Measurements from ENCODE around the gene LAMB3. TPM values are rescaled to one million over a fixed set of nuclear protein-coding genes. Genes with fewer than 3 reads are reported as not detected.

Gene LAMB3
- total RNA-seq, 1 donor from 2014 or later = not detected

DNA sequence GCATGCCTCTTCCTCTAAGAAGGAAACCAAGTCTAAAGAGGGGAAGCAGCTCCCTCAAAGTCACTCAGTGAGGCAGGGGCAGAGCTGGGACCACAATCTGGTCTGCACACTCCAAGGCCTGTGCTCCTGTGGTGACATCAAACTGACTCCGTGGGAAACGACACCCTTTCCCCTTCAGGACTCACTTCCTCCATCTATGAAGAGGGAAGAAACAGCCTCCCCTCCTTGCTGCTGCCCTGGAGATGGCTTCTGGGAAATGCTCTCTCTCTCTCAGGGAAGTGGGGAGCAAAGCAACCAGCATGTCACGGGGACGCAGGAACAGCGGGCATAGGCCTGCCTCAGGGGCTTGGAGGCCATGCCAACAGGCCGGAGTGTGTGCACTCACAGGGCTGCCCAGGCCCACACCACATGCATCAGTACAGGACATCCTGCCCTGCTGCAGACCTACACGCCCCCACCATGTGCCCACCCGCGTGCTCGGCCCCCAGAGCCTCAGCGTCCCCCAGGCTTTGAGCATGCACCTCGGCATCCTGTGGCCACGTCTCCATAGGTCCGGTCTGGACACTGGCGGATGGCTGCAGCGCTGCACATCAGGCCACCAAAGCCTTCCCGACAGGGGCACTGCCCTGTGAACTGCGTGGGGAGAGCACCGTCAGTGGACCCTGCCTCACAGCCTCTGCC is 25.7 kb downstream of the LAMB3 start:
- no peak for DNase-seq (ENCODE audit: low read depth, low spot score)
- Mint-ChIP-seq H3K27me3 (ENCODE audit: low read depth) (peaks cover 19% of the 10 kb centered on the region), H3K9me3 (no peaks in the 10 kb centered on the region), H3K4me3 (no peak overlapping the region), H3K36me3 (ENCODE audit: low read depth) (no peaks in the 10 kb centered on the region), H3K27ac (ENCODE audit: unreplicated experiment) (no peak overlapping the region), H3K4me1 (peaks cover 15% of the 10 kb centered on the region)
- TF ChIP-seq, protein P1, sequence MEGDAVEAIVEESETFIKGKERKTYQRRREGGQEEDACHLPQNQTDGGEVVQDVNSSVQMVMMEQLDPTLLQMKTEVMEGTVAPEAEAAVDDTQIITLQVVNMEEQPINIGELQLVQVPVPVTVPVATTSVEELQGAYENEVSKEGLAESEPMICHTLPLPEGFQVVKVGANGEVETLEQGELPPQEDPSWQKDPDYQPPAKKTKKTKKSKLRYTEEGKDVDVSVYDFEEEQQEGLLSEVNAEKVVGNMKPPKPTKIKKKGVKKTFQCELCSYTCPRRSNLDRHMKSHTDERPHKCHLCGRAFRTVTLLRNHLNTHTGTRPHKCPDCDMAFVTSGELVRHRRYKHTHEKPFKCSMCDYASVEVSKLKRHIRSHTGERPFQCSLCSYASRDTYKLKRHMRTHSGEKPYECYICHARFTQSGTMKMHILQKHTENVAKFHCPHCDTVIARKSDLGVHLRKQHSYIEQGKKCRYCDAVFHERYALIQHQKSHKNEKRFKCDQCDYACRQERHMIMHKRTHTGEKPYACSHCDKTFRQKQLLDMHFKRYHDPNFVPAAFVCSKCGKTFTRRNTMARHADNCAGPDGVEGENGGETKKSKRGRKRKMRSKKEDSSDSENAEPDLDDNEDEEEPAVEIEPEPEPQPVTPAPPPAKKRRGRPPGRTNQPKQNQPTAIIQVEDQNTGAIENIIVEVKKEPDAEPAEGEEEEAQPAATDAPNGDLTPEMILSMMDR (conservative IDR thresholded peaks at IDR 0.05) = no peak

GRCh38 chr1:209625791-209626285 is 26.4 kb downstream of the LAMB3 start:
- no peaks in the 10 kb centered on the region for H3K36me3 Mint-ChIP-seq (ENCODE audit: low read depth)
- H3K4me1 Mint-ChIP-seq = peaks cover 15% of the 10 kb centered on the region
- no peaks in the 10 kb centered on the region for H3K9me3 Mint-ChIP-seq
- TF ChIP-seq, protein P1 (conservative IDR thresholded peaks at IDR 0.05) = no peak
- peaks cover 17% of the 10 kb centered on the region for H3K27me3 Mint-ChIP-seq (ENCODE audit: low read depth)
- DNase-seq (ENCODE audit: low read depth, low spot score) = no peak
- H3K4me3 Mint-ChIP-seq = no peak overlapping the region
- H3K27ac Mint-ChIP-seq (ENCODE audit: unreplicated experiment) = no peak overlapping the region

DNA sequence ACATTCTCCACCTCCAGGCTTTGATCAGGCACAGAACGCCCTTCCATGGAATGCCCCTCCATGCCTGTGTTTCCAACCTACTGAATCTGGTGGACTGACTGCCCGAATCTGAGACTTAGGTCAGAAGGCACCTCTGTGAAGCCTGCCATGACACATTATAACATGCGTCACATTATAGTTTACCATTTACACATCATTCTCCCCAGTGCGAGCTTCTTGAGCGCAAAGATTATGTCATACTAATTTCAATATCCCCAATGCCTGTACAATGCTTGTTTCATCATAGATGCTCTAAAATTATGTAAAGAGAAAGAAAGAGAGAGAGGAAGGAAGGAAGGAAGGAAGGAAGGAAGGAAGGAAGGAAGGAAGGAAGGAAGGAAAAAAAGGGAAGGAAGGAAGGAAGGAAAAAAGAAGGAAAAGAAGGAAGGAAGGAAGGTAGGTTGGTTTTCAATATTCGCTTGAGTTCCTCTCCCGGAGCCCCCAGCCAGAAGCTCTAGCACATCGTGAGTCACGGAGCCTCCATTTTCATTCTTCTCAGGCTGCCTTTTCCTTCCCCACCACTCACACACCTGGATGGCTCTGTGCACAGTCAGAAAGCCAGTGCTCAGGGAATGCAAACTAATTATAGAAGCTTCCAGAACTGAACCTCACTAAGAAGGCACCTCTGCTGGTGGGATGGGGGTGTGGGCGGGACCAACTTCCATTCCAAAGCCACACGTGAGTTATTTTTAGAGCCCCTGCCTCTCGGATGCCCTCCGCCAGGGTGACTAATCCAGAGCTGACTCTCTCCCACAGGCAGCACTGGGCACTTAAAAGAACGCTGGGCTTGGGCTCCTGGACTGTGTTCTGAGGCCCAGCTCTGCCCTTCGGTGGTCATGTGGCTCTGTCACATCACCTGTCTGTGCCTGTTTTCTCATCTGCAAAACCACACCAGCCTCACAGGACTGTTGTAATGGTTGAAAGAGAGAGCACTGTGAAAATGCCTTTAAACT is 27.4 kb downstream of the LAMB3 start:
- no peaks in the 10 kb centered on the region for H3K9me3 Mint-ChIP-seq
- H3K36me3 Mint-ChIP-seq (ENCODE audit: low read depth) = no peaks in the 10 kb centered on the region
- peaks cover 17% of the 10 kb centered on the region for H3K27me3 Mint-ChIP-seq (ENCODE audit: low read depth)
- H3K4me3 Mint-ChIP-seq = no peak overlapping the region
- peaks cover 15% of the 10 kb centered on the region for H3K4me1 Mint-ChIP-seq
- H3K27ac Mint-ChIP-seq (ENCODE audit: unreplicated experiment) = peak overlapping the region; percentile 10
- no peak for DNase-seq (ENCODE audit: low read depth, low spot score)
- TF ChIP-seq, protein P1 (conservative IDR thresholded peaks at IDR 0.05) = no peak

DNA sequence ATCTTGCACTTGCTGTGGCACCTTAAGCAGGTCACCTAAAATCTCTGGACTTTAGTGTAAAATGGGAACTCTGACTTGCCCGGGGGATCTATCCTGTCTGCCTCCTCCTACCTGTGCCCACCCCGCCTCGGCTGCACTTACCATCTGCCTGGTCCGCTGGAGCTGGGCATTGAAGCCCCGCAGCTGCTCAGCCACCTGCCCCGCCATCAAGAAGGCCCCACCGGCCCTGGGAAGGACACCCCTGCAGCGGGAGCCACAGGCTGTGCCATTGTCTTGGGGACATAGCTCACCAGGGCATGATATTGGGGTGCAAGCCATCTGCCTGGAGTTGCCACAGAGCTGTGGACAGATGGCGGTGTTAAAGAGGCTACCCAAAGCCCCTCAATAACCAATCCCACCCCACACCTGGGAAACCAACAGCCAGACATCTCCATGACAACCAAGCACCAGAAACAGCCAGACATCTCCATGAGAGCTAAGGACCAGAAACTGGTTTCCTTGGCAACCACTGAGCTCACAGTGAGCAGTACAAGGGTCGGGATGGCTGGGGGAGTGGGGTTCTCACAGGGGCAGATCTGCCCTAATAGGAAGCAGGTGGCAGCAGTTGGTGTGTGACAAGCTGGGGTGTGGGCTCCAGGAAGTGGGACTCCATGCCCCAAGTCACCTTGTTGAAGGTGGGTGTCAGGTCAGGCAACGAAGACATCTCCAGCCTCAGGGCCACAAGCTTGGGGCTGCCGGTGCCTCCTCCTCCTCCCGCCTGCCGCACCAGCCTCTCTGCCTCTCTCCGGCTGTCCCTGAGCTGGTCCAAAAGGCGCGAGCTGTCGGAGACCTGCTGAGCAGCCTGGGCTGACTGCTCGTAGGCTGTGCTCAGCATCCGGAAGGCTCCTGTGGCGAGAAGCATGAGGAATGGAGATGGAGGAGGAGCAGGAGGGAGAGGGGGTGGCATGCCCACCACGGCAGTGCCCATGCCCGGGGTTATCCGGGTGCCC is 29.1 kb downstream of the LAMB3 start:
- Mint-ChIP-seq H3K4me1 (peaks cover 15% of the 10 kb centered on the region), H3K27ac (ENCODE audit: unreplicated experiment) (no peak overlapping the region), H3K27me3 (ENCODE audit: low read depth) (peaks cover 9% of the 10 kb centered on the region), H3K4me3 (no peak overlapping the region), H3K36me3 (ENCODE audit: low read depth) (no peaks in the 10 kb centered on the region), H3K9me3 (no peaks in the 10 kb centered on the region)
- no peak for DNase-seq (ENCODE audit: low read depth, low spot score)
- TF ChIP-seq, protein P1 (conservative IDR thresholded peaks at IDR 0.05) = no peak

Data from neural crest cell (in vitro differentiated cells).